ENCODE results near the gene SPAG16.

Gene SPAG16

GRCh38 chr2:213246497-213247281 is 37.6 kb upstream of the SPAG16 start:
- H3K9me3 ChIP-seq (ENCODE audit: control insufficient read depth, insufficient read depth, low read depth, low read length): no peaks in the 10 kb centered on the region
- TF ChIP-seq PRDM1 (tag by site-specific recombination; IDR thresholded peaks at IDR 0.05) (no peak), ZNF558 (tag by site-specific recombination; IDR thresholded peaks at IDR 0.05) (no peak), ZNF214 (tag by site-specific recombination; IDR thresholded peaks at IDR 0.05; ENCODE audit: borderline replicate concordance) (no peak), ZNF394 (tag by site-specific recombination; IDR thresholded peaks at IDR 0.05; ENCODE audit: borderline replicate concordance) (no peak), ZNF654 (tag by site-specific recombination; IDR thresholded peaks at IDR 0.05; ENCODE audit: low read depth) (peak; percentile 63), ZFP41 (tag by site-specific recombination; IDR thresholded peaks at IDR 0.05; ENCODE audit: borderline replicate concordance) (no peak), PRDM6 (tag by site-specific recombination; IDR thresholded peaks at IDR 0.05) (no peak)
- no peaks in the 10 kb centered on the region for H3K36me3 ChIP-seq (ENCODE audit: control insufficient read depth in 2 of 2, insufficient read depth in 1 of 2, low read length in 2 of 2)
- H3K4me3 ChIP-seq (ENCODE audit: low read depth, low read length): no peak overlapping the region
- H3K27ac ChIP-seq (ENCODE audit: extremely low read depth, low read depth, low read length): no peak overlapping the region
- H3K4me1 ChIP-seq (ENCODE audit: control insufficient read depth, insufficient read depth, low read length): no peaks in the 10 kb centered on the region; the same call in 1 of the 2 replicates
- CTCF ChIA-PET: interaction anchor here (0.7 to 0.9 kb wide), 5 partner anchors 24 to 1941 kb away, joined by 3 to 4 read pairs (median 3); no protein-coding TSS in a partner anchor
- POLR2A ChIA-PET: no interaction called here

- H3K4me3 ChIP-seq (ENCODE audit: low read depth, low read length): no peak overlapping the region
- POLR2A ChIA-PET: no interaction called here
- no peak overlapping the region for H3K27ac ChIP-seq (ENCODE audit: extremely low read depth, low read depth, low read length)
- CTCF ChIA-PET: interaction anchor here (0.6 to 0.9 kb wide), 3 partner anchors 226 to 1940 kb away, joined by 3 to 7 read pairs (median 3); no protein-coding TSS in a partner anchor
- H3K4me1 ChIP-seq (ENCODE audit: control insufficient read depth, insufficient read depth, low read length): no peaks in the 10 kb centered on the region; the same call in 1 of the 2 replicates
- no peaks in the 10 kb centered on the region for H3K9me3 ChIP-seq (ENCODE audit: control insufficient read depth, insufficient read depth, low read depth, low read length)
- TF ChIP-seq ZFP3 (tag by site-specific recombination; IDR thresholded peaks at IDR 0.05; ENCODE audit: low read depth) (no peak), ZBTB26 (tag by site-specific recombination; optimal IDR thresholded peaks at IDR 0.05) (no peak), SETDB1 (IDR thresholded peaks at IDR 0.05; ENCODE audit: insufficient read length, low read length) (no peak), ZNF133 (tag by site-specific recombination; IDR thresholded peaks at IDR 0.05) (no peak), HOXA7 (CRISPR knock-in tag; IDR thresholded peaks at IDR 0.05; ENCODE audit: borderline replicate concordance) (no peak), ZNF37A (tag by site-specific recombination; IDR thresholded peaks at IDR 0.05) (no peak), ZNF174 (tag by site-specific recombination; IDR thresholded peaks at IDR 0.05) (no peak), ZNF202 (tag by site-specific recombination; IDR thresholded peaks at IDR 0.05; ENCODE audit: borderline replicate concordance) (no peak), PRDM10 (tag by site-specific recombination; IDR thresholded peaks at IDR 0.05) (no peak)
- TF ChIP-seq, protein P1, sequence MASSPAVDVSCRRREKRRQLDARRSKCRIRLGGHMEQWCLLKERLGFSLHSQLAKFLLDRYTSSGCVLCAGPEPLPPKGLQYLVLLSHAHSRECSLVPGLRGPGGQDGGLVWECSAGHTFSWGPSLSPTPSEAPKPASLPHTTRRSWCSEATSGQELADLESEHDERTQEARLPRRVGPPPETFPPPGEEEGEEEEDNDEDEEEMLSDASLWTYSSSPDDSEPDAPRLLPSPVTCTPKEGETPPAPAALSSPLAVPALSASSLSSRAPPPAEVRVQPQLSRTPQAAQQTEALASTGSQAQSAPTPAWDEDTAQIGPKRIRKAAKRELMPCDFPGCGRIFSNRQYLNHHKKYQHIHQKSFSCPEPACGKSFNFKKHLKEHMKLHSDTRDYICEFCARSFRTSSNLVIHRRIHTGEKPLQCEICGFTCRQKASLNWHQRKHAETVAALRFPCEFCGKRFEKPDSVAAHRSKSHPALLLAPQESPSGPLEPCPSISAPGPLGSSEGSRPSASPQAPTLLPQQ (tag by site-specific recombination; IDR thresholded peaks at IDR 0.05): no peak
- H3K36me3 ChIP-seq (ENCODE audit: control insufficient read depth in 2 of 2, insufficient read depth in 1 of 2, low read length in 2 of 2): no peaks in the 10 kb centered on the region
Measured at GRCh38 chr2:213247566-213247965, 36.7 kb upstream of the SPAG16 start.
